ENCODE data around the gene RNU7-1. TPM values are rescaled to one million over a fixed set of nuclear protein-coding genes. Genes with fewer than 3 reads are reported as not detected.

RNU7-1 gene
- total and polyA plus RNA-seq, 12 donors, result not detected

DNA sequence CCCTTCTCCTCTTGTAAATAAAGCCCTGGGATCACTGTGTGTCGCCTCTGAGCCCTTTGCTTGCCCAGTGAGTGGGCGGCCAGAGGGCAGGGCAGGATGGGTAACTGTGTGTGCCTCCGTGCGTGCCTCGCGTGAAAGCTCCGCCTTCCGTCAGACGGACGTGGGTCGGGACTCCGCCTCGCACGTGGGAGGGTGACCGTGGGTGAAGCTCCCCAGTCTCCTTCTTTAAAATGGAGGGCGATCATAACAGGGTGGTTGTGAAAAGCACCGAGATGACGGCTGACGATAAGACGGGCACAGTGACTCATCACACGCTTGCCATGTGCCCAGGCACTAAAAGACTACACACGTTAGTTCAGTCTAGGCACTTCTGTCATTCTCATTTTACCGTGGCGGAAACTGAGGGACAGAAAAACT, 17.7 kb downstream of the RNU7-1 start:
- TF ChIP-seq CTCF (IDR thresholded peaks at IDR 0.05) (no peak), POLR2A (IDR thresholded peaks at IDR 0.05) (peak in 1 of 2 donors; percentile 60)
- intact Hi-C loops (cut with DNase I), result loop anchor here in 1 of 2 donors (10.0 kb wide), 1 partner anchor 154 kb away; no protein-coding TSS in a partner anchor
- peaks cover 0 to 11% of the 10 kb centered on the region in 2 donors for H3K36me3 ChIP-seq (replicated peaks in 1 of 2)
- peaks cover 24 to 49% of the 10 kb centered on the region in 2 donors for H3K4me1 ChIP-seq (replicated peaks in 1 of 2)
- DNase-seq, result peak; percentile 73 to 92 (median 88)
- peak overlapping the region; percentile 35 to 94 (median 77) for H3K27ac ChIP-seq
- H3K27me3 ChIP-seq, result no peaks in the 10 kb centered on the region
- 8 to 35% (median 24%) methylated on average over 10 to 24 of the region's 24 CpGs for WGBS, 4 donors
- H3K9me3 ChIP-seq (replicated peaks in 1 of 3), result no peaks in the 10 kb centered on the region
- no peak overlapping the region for H3K4me3 ChIP-seq

DNA sequence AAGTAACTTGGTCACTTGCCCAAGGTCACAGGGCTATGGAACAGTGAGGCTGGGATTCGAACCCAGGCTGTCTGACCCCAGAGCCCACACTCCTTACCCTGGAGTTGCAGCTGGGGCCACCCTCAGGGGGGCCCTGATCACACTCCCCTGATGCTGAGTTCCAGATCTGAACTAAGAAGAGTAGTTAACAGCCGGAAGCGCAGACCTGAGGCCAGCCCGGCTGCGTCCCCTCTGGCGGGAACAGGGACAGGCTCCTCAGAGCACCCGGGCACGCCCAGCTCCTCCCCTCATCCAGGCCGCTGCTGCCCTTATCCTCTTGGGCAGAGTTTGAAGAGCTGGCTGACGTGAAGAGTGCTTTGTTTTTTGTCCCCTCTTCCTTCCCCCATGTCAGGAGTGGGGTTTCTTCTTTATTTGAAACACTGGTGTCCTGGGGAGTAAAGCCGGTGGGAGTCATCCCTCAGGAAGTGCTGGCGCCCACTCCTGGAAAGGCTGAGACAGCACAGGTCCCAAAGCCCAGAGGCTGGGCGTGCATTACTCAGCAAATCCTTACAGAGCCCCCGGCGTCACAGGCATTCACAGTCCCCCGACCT, 18.2 kb downstream of the RNU7-1 start:
- H3K9me3 ChIP-seq (replicated peaks in 1 of 3), result no peaks in the 10 kb centered on the region
- no peaks in the 10 kb centered on the region for H3K27me3 ChIP-seq
- TF ChIP-seq CTCF (IDR thresholded peaks at IDR 0.05) (peak; percentile 12 to 54 (median 28)), POLR2A (IDR thresholded peaks at IDR 0.05) (no peak)
- intact Hi-C loops (cut with DNase I), result loop anchor here in 1 of 2 donors (10.0 kb wide), 1 partner anchor 153 kb away; no protein-coding TSS in a partner anchor
- peak overlapping the region; percentile 35 to 94 (median 77) for H3K27ac ChIP-seq
- H3K36me3 ChIP-seq (replicated peaks in 1 of 2), result peaks cover 0 to 16% of the 10 kb centered on the region in 2 donors
- peaks cover 24 to 49% of the 10 kb centered on the region in 2 donors for H3K4me1 ChIP-seq (replicated peaks in 1 of 2)
- H3K4me3 ChIP-seq, result no peak overlapping the region
- WGBS, 4 donors, result 14 to 26% (median 23%) methylated on average over 13 to 16 of the region's 16 CpGs
- peak; percentile 40 to 84 (median 72) for DNase-seq

DNA sequence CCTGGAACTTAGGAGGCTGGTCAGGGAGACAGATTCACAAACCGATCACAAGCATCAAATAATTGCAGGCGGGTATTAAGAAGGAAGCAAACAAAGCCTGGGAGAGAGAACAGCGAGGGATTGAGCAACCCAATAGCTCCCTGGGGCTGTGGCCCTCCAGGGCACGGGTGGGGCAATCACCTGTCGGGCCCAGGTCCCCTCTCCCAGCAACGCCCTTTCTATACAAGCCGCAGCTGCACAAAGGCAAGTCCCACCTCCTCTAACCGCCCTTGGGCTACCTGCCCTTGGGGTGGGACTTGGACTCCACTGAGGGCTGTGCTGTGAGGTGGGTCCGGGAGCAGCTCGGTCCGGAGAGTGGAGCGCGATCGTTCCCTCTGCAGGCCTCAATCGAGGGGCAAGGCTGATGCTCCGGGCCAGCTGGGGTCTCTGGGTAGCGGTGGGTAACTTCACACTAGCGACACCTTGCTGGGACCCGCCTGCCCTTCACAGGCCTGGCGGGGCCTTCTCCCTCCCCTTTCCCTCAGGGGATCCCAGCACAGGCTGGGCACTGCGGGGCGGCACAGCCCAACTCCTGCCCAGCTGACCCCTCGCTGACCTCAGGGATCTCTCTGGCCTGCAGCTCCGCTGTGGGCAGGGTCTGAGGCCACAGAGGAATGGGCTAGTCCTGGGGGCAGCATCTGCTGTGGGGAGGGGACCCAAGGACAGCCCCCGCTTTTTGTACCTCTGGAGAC, 18.8 kb downstream of the RNU7-1 start:
- Histone ChIP-seq H3K4me3 (no peak overlapping the region), H3K4me1 (replicated peaks in 1 of 2) (peaks cover 24 to 46% of the 10 kb centered on the region in 2 donors), H3K36me3 (replicated peaks in 1 of 2) (peaks cover 0 to 22% of the 10 kb centered on the region in 2 donors), H3K27me3 (no peaks in the 10 kb centered on the region), H3K27ac (peak overlapping the region; percentile 35 to 94 (median 77)), H3K9me3 (replicated peaks in 1 of 3) (no peaks in the 10 kb centered on the region)
- peak in 4 of 7 donors; percentile 26 to 35 (median 31) for DNase-seq
- 69 to 76% (median 73%) methylated on average over 19 to 25 of the region's 25 CpGs for WGBS, 4 donors
- TF ChIP-seq POLR2A (IDR thresholded peaks at IDR 0.05), result no peak
- no peak for TF ChIP-seq CTCF (IDR thresholded peaks at IDR 0.05)
- intact Hi-C loops (cut with DNase I), result loop anchor here in 1 of 2 donors (10.0 kb wide), 1 partner anchor 152 kb away; no protein-coding TSS in a partner anchor
